IgD-negative memory B cell (primary cell): ENCODE measurements around the gene PHLPP2. TPM values are rescaled to one million over a fixed set of nuclear protein-coding genes. Genes with fewer than 3 reads are reported as not detected.
A peak's percentile ranks its signal among the peaks of the same experiment; 100 is the strongest.

Experiments
- H3K27ac Mint-ChIP-seq, 3 donors: one replicate each; pipeline ENCODE4 v1.8.0; 2020 to 2022; ENCODE audit warnings: mild to moderate bottlenecking in 3 of 3, mixed read lengths in 3 of 3, moderate library complexity in 1 of 3
- H3K27me3 Mint-ChIP-seq: one replicate; pipeline ENCODE4 v1.8.0; 2021; ENCODE audit warnings: mixed read lengths
- H3K36me3 Mint-ChIP-seq: one replicate; pipeline ENCODE4 v1.8.0; 2020; ENCODE audit warnings: mild to moderate bottlenecking, mixed read lengths
- H3K4me1 Mint-ChIP-seq, 3 donors: one replicate each; pipeline ENCODE4 v1.8.0; 2020 to 2022; ENCODE audit warnings: mixed read lengths in 3 of 3, mild to moderate bottlenecking in 1 of 3
- H3K4me3 Mint-ChIP-seq, 4 donors: one replicate each; pipeline ENCODE4 v1.8.0; 2020 to 2022; ENCODE audit warnings: mild to moderate bottlenecking in 4 of 4, mixed read lengths in 4 of 4, moderate library complexity in 3 of 4
- H3K9me3 Mint-ChIP-seq, 3 donors: one replicate each; pipeline ENCODE4 v1.8.0; 2020 to 2021; ENCODE audit warnings: mixed read lengths in 3 of 3, mild to moderate bottlenecking in 1 of 3
- polyA plus RNA-seq: library from polyadenylated mRNA; unstranded; fragments of 300-500 nt; fragmentation: Illumina TruSeq; gene quantifications from one replicate; pipeline ENCODE4 v1.2.3, GENCODE V29; 2021

The PHLPP2 gene
- polyA plus RNA-seq, 1 donor from 2014 or later: 4.7 TPM

- Mint-ChIP-seq H3K27ac (peak overlapping the region in 1 of 3 donors; percentile 24), H3K36me3 (peaks cover 13% of the 10 kb centered on the region), H3K9me3 (no peaks in the 10 kb centered on the region), H3K27me3 (no peaks in the 10 kb centered on the region), H3K4me1 (no peaks in the 10 kb centered on the region), H3K4me3 (no peak overlapping the region)
These were observed 57.4 kb downstream of the PHLPP2 start for GRCh38 chr16:71666928-71667707.

- H3K4me1 Mint-ChIP-seq: no peaks in the 10 kb centered on the region
- H3K9me3 Mint-ChIP-seq: no peaks in the 10 kb centered on the region
- no peak overlapping the region for H3K4me3 Mint-ChIP-seq
- H3K27me3 Mint-ChIP-seq: no peaks in the 10 kb centered on the region
- peaks cover 14% of the 10 kb centered on the region for H3K36me3 Mint-ChIP-seq
- H3K27ac Mint-ChIP-seq: peak overlapping the region in 1 of 3 donors; percentile 68
These were observed 58.2 kb downstream of the PHLPP2 start for GRCh38 chr16:71666264-71666663.

GRCh38 chr16:71659471-71659870, 65.0 kb downstream of the PHLPP2 start:
- Mint-ChIP-seq H3K27ac (no peak overlapping the region), H3K4me3 (no peak overlapping the region), H3K27me3 (no peaks in the 10 kb centered on the region), H3K36me3 (peaks cover 4% of the 10 kb centered on the region), H3K9me3 (no peaks in the 10 kb centered on the region), H3K4me1 (peaks cover 0 to 7% (median 6%) of the 10 kb centered on the region in 3 donors)

- Mint-ChIP-seq H3K36me3 (peaks cover 4% of the 10 kb centered on the region), H3K4me3 (no peak overlapping the region), H3K27ac (no peak overlapping the region)
These were observed 65.7 kb downstream of the PHLPP2 start for GRCh38 chr16:71658771-71659170.

DNA sequence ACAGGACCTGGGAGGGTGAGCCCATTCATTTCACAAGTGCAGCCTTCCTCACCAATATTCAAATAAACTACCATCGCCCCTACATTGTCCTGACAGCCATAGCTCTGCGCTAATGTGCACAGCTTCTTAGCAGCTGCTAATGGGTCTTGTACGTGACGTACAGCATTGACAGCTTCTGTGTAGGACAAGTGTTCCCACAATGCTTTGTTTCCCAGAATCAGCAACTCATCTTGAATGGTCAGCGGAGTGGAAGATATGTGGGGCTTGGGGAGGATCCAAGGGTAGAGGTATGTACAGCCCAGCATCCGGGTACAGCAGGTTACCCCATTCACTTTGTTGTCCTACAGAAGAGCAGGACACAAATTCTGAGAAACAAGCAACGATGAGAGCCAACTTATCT, 74.8 kb downstream of the PHLPP2 start:
- no peaks in the 10 kb centered on the region for H3K27me3 Mint-ChIP-seq
- no peak overlapping the region for H3K4me3 Mint-ChIP-seq
- H3K36me3 Mint-ChIP-seq: peaks cover 9% of the 10 kb centered on the region
- H3K27ac Mint-ChIP-seq: no peak overlapping the region
- H3K4me1 Mint-ChIP-seq: peaks cover 0 to 3% (median 0%) of the 10 kb centered on the region in 3 donors
- H3K9me3 Mint-ChIP-seq: no peaks in the 10 kb centered on the region

More at GRCh38 chr16:71658771-71659170, 65.7 kb downstream of the PHLPP2 start:
- H3K9me3 Mint-ChIP-seq: no peaks in the 10 kb centered on the region
- peaks cover 0 to 7% (median 6%) of the 10 kb centered on the region in 3 donors for H3K4me1 Mint-ChIP-seq
- no peaks in the 10 kb centered on the region for H3K27me3 Mint-ChIP-seq

DNA sequence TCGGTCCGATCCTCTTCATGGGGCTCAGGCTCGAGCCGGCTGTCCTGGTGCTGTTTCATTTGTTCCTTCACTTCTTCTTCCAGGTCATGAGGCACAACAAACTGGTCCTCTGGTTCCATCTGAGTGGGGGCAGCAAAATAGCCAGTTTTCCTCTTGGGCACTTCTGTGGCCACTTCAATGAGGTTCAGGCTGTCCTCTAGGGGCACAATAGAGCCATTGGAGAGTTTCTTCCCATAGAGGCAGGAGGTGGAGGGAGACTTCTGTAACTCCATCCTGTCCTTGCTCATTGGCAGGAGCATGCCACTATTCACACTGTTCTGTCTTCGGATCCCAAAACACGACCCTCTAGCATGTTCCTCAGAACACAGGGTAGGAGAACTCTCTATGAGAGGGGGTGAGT, 75.6 kb downstream of the PHLPP2 start:
- H3K4me1 Mint-ChIP-seq: peaks cover 0 to 3% (median 0%) of the 10 kb centered on the region in 3 donors
- no peaks in the 10 kb centered on the region for H3K27me3 Mint-ChIP-seq
- no peaks in the 10 kb centered on the region for H3K9me3 Mint-ChIP-seq
- H3K36me3 Mint-ChIP-seq: peaks cover 9% of the 10 kb centered on the region
- H3K27ac Mint-ChIP-seq: no peak overlapping the region
- no peak overlapping the region for H3K4me3 Mint-ChIP-seq

- Mint-ChIP-seq H3K27me3 (no peaks in the 10 kb centered on the region), H3K9me3 (no peaks in the 10 kb centered on the region), H3K4me1 (peaks cover 0 to 3% (median 0%) of the 10 kb centered on the region in 3 donors), H3K4me3 (no peak overlapping the region), H3K36me3 (peaks cover 4% of the 10 kb centered on the region), H3K27ac (no peak overlapping the region)
These were observed 76.3 kb downstream of the PHLPP2 start for GRCh38 chr16:71648162-71648561.

DNA sequence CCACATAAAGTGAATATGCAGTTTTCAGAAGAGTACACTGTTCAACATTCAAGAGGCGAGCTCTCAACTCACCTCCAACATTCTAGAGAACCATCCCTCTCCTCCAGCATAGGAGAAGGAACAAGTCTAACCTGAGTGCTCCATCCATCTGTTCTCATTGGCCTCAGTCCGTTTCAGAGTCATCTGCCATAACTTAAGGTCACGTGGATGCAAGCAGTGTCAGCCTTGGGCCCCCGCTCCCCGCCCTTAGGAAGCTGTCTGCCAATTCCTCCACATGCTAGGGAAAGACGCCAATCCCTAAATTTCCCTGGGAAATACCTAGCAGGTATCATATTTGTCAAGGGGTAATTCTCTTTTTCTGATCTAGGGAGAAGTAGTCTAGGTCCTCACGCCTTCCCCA, 77.1 kb downstream of the PHLPP2 start:
- Mint-ChIP-seq H3K27me3 (no peaks in the 10 kb centered on the region), H3K27ac (no peak overlapping the region), H3K4me3 (no peak overlapping the region), H3K9me3 (no peaks in the 10 kb centered on the region), H3K4me1 (peaks cover 0 to 3% (median 0%) of the 10 kb centered on the region in 3 donors), H3K36me3 (peaks cover 3% of the 10 kb centered on the region)

GRCh38 chr16:71645450-71645849, 79.1 kb downstream of the PHLPP2 start:
- H3K4me3 Mint-ChIP-seq: no peak overlapping the region
- no peaks in the 10 kb centered on the region for H3K9me3 Mint-ChIP-seq
- H3K4me1 Mint-ChIP-seq: peaks cover 0 to 3% (median 0%) of the 10 kb centered on the region in 3 donors
- H3K27me3 Mint-ChIP-seq: no peaks in the 10 kb centered on the region
- peaks cover 3% of the 10 kb centered on the region for H3K36me3 Mint-ChIP-seq
- H3K27ac Mint-ChIP-seq: no peak overlapping the region

DNA sequence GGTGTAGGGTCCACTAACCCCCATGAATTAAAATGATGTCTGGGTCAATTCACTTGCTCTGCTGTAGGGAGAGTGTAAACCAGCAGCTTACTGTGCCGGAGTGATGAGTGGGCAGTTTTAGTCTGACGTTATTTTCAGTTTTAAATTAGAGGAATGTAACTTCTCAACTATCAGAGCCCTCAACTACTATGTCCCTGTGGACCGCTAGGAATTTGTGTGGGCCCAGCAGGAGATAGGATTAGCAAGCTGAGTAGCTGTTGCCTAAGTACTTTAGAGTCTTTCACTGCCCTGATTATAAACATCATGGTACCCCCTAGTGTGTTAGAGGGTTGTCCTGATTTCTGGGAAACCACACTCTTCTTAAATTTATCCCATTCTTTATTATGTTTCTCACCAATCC, 87.1 kb downstream of the PHLPP2 start:
- H3K27ac Mint-ChIP-seq: peak overlapping the region in 1 of 3 donors; percentile 13
- no peak overlapping the region for H3K4me3 Mint-ChIP-seq
- peaks cover 4% of the 10 kb centered on the region for H3K36me3 Mint-ChIP-seq

GRCh38 chr16:71635632-71636031, 88.9 kb downstream of the PHLPP2 start:
- Mint-ChIP-seq H3K27ac (no peak overlapping the region), H3K36me3 (peaks cover 4% of the 10 kb centered on the region), H3K4me3 (no peak overlapping the region), H3K27me3 (no peaks in the 10 kb centered on the region), H3K9me3 (no peaks in the 10 kb centered on the region), H3K4me1 (no peaks in the 10 kb centered on the region)

More for the DNA sequence above, 87.1 kb downstream of the PHLPP2 start:
- Mint-ChIP-seq H3K27me3 (no peaks in the 10 kb centered on the region), H3K4me1 (no peaks in the 10 kb centered on the region), H3K9me3 (no peaks in the 10 kb centered on the region)

- Mint-ChIP-seq H3K27ac (no peak overlapping the region), H3K36me3 (peaks cover 2% of the 10 kb centered on the region), H3K27me3 (peaks cover 2% of the 10 kb centered on the region), H3K9me3 (no peaks in the 10 kb centered on the region), H3K4me1 (no peaks in the 10 kb centered on the region), H3K4me3 (no peak overlapping the region)
These were observed 92.7 kb downstream of the PHLPP2 start for GRCh38 chr16:71631776-71632175.

- Mint-ChIP-seq H3K4me1 (peaks cover 0 to 2% (median 1%) of the 10 kb centered on the region in 3 donors), H3K27me3 (peaks cover 4% of the 10 kb centered on the region), H3K9me3 (no peaks in the 10 kb centered on the region), H3K4me3 (no peak overlapping the region), H3K36me3 (peaks cover 2% of the 10 kb centered on the region), H3K27ac (no peak overlapping the region)
These were observed 93.7 kb downstream of the PHLPP2 start for GRCh38 chr16:71630808-71631207.

- Mint-ChIP-seq H3K36me3 (peaks cover 2% of the 10 kb centered on the region), H3K27ac (no peak overlapping the region), H3K27me3 (peaks cover 5% of the 10 kb centered on the region), H3K4me1 (peaks cover 0 to 2% (median 1%) of the 10 kb centered on the region in 3 donors), H3K4me3 (no peak overlapping the region), H3K9me3 (no peaks in the 10 kb centered on the region)
These were observed 95.1 kb downstream of the PHLPP2 start for GRCh38 chr16:71629278-71630016.

DNA sequence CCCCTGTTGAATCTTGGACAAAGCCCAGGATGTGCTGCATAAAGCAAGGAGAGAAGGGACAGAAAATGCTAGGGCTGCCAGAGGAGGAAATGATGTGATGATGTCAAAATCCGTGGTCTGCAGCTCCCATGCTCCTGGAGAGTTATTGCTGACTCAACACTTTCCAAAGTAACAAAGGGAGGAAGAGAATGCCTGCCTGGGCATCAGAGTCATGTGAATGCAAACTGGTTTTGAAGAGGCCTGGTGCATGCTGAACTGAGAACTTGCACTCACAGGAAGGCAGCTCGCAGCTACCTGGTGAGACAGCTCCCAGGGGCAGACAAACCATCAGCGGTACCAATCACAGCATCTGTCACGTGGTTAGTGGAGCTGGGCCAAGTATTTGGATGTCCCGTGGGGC, 95.7 kb downstream of the PHLPP2 start:
- Mint-ChIP-seq H3K4me1 (peaks cover 0 to 2% (median 1%) of the 10 kb centered on the region in 3 donors), H3K27me3 (peaks cover 5% of the 10 kb centered on the region), H3K9me3 (no peaks in the 10 kb centered on the region), H3K27ac (no peak overlapping the region), H3K36me3 (peaks cover 2% of the 10 kb centered on the region), H3K4me3 (no peak overlapping the region)
